Ovary (tissue), 9 donors: ENCODE results near the gene DSC2. TPM values are rescaled to one million over a fixed set of nuclear protein-coding genes. Genes with fewer than 3 reads are reported as not detected.

Experiments used
- DNase-seq, 5 donors: peaks; one replicate each; pipeline ENCODE4 v3.0.0-alpha.2; 2019 to 2020
- H3K27ac ChIP-seq, 2 donors: fragments of 200-600 bp; one replicate each; pipeline versions ENCODE4 v1.5.1 to v1.8.0; 2019 to 2022
- H3K27me3 ChIP-seq: fragments of 200-600 bp; one replicate; pipeline ENCODE4 v1.8.0; 2022
- H3K36me3 ChIP-seq: fragments of 200-600 bp; sonication (generic); one replicate; pipeline ENCODE4 v1.5.1; 2019
- H3K4me1 ChIP-seq: one replicate; pipeline ENCODE4 v1.8.1; 2013; ENCODE audit warnings: mild to moderate bottlenecking, moderate library complexity; ENCODE audit not compliant: insufficient read depth
- H3K4me3 ChIP-seq: fragments of 200-600 bp; sonication (generic); one replicate; pipeline ENCODE4 v1.5.1; 2017
- H3K9me3 ChIP-seq, 2 donors: fragments of 200-600 bp in 1 of 2; sonication (generic) in 1 of 2; one replicate each; pipeline versions ENCODE4 v1.5.1 to v1.8.1; 2013 to 2019; ENCODE audit warnings: mild to moderate bottlenecking in 1 of 2, moderate library complexity in 1 of 2
- CTCF ChIP-seq, 3 donors: fragments of 450-650 bp in 2 of 3; fragments of 200-600 bp in 1 of 3; IDR thresholded peaks; one replicate each; pipeline versions ENCODE4 v1.5.1 to v1.8.0; 2016 to 2022; ENCODE audit warnings: antibody characterized with exemption in 3 of 3, mild to moderate bottlenecking in 1 of 3
- EP300 ChIP-seq: sonication (generic); formaldehyde crosslinking; IDR thresholded peaks from one replicate; pipeline ENCODE4 v1.6.1; 2017; ENCODE audit warnings: antibody characterized with exemption
- POLR2A ChIP-seq: fragments of 450-650 bp; IDR thresholded peaks from one replicate; pipeline ENCODE4 v1.6.1; 2017; ENCODE audit warnings: antibody characterized with exemption, mild to moderate bottlenecking, moderate library complexity
- WGBS, 3 donors: extraction: QIAGEN DNeasy Blood & Tissue Kit in 1 of 3; methylation state at CpG; one replicate each; pipeline versions ENCODE4 v1.1.5 to v1.1.7; 2013 to 2017; 5-methylcytosine and 5-hydroxymethylcytosine counted together
- intact Hi-C, 4 donors: fragments of 100-400 bp; cut with DNase I; formaldehyde crosslinking; loops; one replicate each; pipeline versions ENCODE4 v1.11.0 to v1.15.1; 2022 to 2023
- polyA plus RNA-seq, 2 donors: library from polyadenylated mRNA; stranded (reverse); fragments of 200-250 nt in 1 of 2; fragments of 350-450 nt in 1 of 2; fragmentation: Illumina TruSeq in 1 of 2; extraction: RNeasy Lipid Tissue Mini Kit (QIAGEN cat#74804) in 1 of 2; gene quantifications; one replicate each; pipeline ENCODE4 v1.2.3, GENCODE V29; 2013 to 2014
- total RNA-seq, 7 donors: library from RNA; depleted of rRNA in 2 of 7; stranded (reverse); fragments of >200 nt in 2 of 7; fragmentation: NEBNext Ultra II Directional in 3 of 7; extraction: Animal tissue kit (Norgen Biotek cat#: 25700) in 3 of 7; gene quantifications; one replicate each; pipeline versions ENCODE4 v1.1.0 to v1.2.4, GENCODE V29; 2016 to 2023
- donor health status: DM: no; HTN: no; CAD: no; lungs with moderate emphysema.
- donor health status: DM: no; HTN: no; CAD: no.
- donor health status: Bipolar disorder and iron deficiency.
- donor health status: DM: yes; HTN: yes; CAD: no.
- donor health status: DM: no; HTN: no; CAD: no.
- donor health status: DM: yes; HTN: yes; CAD: no.

The DSC2 gene
- total and polyA plus RNA-seq, 9 donors, result 0.73 to 12.6 (median 2.5) TPM

GRCh38 chr18:31043709-31044108 lies 58.5 kb downstream of the DSC2 start:
- Histone ChIP-seq H3K9me3 (peaks cover 0 to 5% of the 10 kb centered on the region in 2 donors), H3K4me1 (no peaks in the 10 kb centered on the region), H3K36me3 (no peaks in the 10 kb centered on the region), H3K4me3 (no peak overlapping the region), H3K27me3 (no peaks in the 10 kb centered on the region), H3K27ac (no peak overlapping the region)
- 79 to 93% (median 84%) methylated on average over 7 of the region's 7 CpGs for WGBS, 3 donors
- TF ChIP-seq EP300, result no peak
- no peak for TF ChIP-seq POLR2A
- TF ChIP-seq CTCF (IDR thresholded peaks at IDR 0.05), result no peak
- intact Hi-C loops, result loop anchor here in 1 of 4 donors (10.0 kb wide), 1 partner anchor 59 kb away; no protein-coding TSS in a partner anchor
- DNase-seq, result no peak

DNA sequence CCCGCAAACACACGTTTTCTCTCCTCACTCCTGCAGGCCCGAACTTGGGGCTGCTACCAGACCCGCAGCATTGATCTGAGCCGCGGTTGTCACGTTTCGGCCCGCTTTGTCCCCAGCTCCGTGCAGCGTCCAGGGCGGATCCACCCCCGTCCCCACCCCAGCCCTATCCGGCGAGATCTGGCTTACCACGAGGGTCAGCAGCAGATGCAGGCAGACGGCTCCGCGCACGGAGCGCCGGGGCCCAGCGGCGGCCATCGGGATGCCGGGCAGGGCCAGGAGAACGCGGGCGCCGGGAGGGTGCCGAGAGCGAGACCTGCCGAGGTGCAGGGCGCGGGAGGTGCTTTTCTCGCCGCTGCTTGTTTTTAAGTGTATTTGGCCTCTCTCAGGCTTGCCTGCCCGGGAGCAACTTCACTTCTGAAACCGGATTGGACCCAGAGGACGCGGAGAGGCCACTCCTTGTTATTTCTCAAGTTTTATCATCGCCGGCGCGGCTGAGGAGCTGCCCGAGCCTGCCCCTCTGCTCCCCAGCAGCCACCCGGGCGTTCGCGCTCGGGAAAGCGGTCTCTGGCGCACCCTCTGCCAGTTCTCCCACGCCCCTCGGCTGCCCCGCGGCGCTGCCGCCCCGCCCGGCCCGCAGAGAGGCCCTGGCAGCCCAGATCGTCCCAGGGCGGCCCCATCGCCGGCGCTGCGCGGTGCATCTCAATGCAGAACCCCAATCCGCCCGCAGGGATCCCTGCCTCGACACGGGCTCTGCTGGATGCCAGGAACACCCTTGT lies 59.6 kb downstream of the DSC2 start, which contains the start of gene DSC3:
Gene DSC3 (minus strand): TSS at position 337 of the 776 bp plus-strand sequence. CDS start 82 bp downstream, at position 255.
- peak in 1 of 5 donors; percentile 14 for DNase-seq
- Histone ChIP-seq H3K27ac (no peak within 1 kb of the TSS), H3K9me3 (peaks cover 0 to 5% of the 10 kb centered on the region in 2 donors), H3K4me3 (peak within 1 kb of the TSS; percentile 18), H3K36me3 (no peaks in the 10 kb centered on the region), H3K4me1 (no peaks in the 10 kb centered on the region), H3K27me3 (peaks cover 2% of the 10 kb centered on the region)
- intact Hi-C loops, result loop anchor here in 1 of 4 donors (10.0 kb wide), 1 partner anchor 58 kb away; no protein-coding TSS in a partner anchor
- no peak for TF ChIP-seq CTCF (IDR thresholded peaks at IDR 0.05)
- TF ChIP-seq EP300, result no peak
- no peak for TF ChIP-seq POLR2A
- WGBS, 3 donors, result 3 to 6% (median 3%) methylated on average over 69 to 73 of the region's 73 CpGs

- Histone ChIP-seq H3K27me3 (peaks cover 2% of the 10 kb centered on the region), H3K4me1 (no peaks in the 10 kb centered on the region), H3K4me3 (no peak overlapping the region), H3K27ac (no peak overlapping the region), H3K36me3 (no peaks in the 10 kb centered on the region), H3K9me3 (peaks cover 0 to 5% of the 10 kb centered on the region in 2 donors)
- TF ChIP-seq POLR2A, result no peak
- TF ChIP-seq EP300, result no peak
- no peak for TF ChIP-seq CTCF (IDR thresholded peaks at IDR 0.05)
- 5 to 7% (median 6%) methylated on average over 17 of the region's 17 CpGs for WGBS, 3 donors
- no peak for DNase-seq
- intact Hi-C loops, result loop anchor here in 1 of 4 donors (10.0 kb wide), 1 partner anchor 57 kb away; no protein-coding TSS in a partner anchor
These were observed 60.2 kb downstream of the DSC2 start for GRCh38 chr18:31042084-31042405.

DNA sequence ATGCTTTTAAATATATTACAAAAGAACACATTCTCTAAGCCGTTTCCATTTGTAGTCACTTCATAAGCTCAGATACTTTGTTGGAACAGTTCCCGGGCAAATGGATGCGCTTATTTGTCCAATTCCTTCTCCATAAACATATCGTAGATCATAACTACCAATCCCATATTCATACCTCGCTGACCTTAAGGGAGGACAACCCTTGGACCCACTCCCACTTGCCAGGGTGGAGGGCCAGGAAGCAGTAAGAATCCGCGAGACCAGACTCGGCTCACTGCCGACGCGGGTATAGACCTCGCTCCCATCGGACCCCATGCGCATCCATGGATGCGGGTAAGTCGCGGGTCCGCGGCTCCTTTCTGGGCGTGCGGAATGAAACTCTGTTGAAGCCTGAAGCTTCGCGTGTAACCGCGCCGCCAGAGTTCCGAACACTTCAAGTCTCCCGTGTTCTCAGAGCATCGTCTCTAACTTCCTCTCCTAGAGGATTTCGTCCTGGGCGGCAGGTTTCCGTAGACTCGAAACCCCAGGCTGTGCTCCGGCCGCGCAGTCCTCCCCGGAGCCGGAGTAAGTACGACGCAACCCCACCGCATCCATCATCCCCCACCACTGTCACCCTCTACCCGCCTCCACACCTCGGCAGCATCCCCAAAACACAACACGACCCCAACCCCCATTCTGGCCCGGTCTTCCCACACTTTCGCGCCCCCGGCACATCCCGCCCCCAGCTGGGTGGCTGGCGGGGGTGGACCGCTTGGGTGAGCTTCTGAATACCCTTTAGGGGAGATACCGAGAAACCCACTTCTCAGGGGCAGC lies 60.7 kb downstream of the DSC2 start:
- no peaks in the 10 kb centered on the region for H3K4me1 ChIP-seq
- peaks cover 2% of the 10 kb centered on the region for H3K27me3 ChIP-seq
- peaks cover 0 to 5% of the 10 kb centered on the region in 2 donors for H3K9me3 ChIP-seq
- TF ChIP-seq POLR2A (no peak), EP300 (no peak), CTCF (IDR thresholded peaks at IDR 0.05) (no peak)
- H3K36me3 ChIP-seq, result no peaks in the 10 kb centered on the region
- DNase-seq, result peak in 1 of 5 donors; percentile 7
- no peak overlapping the region for H3K4me3 ChIP-seq
- 2 to 4% (median 3%) methylated on average over 50 to 52 of the region's 52 CpGs for WGBS, 3 donors
- intact Hi-C loops, result loop anchor here in 1 of 4 donors (10.0 kb wide), 1 partner anchor 57 kb away; no protein-coding TSS in a partner anchor
- H3K27ac ChIP-seq, result no peak overlapping the region
